ENCODE data around the gene RPAIN. TPM values are rescaled to one million over a fixed set of nuclear protein-coding genes. Genes with fewer than 3 reads are reported as not detected.

RPAIN gene
- total RNA-seq, 1 donor from 2014 or later = 121 TPM

- Histone ChIP-seq H3K27ac (peak overlapping the region; percentile 11), H2AFZ (replicated peaks) (peak overlapping the region; percentile 61), H3K79me2 (ENCODE audit: low read depth) (peaks cover 83% of the 10 kb centered on the region), H3F3A (ENCODE audit: low read depth) (no peaks in the 10 kb centered on the region), H4K20me1 (ENCODE audit: low read depth) (peaks cover 12% of the 10 kb centered on the region), H3K4me3 (peak overlapping the region; percentile 78), H3K9ac (peak overlapping the region; percentile 83), H3K4me1 (peaks cover 7% of the 10 kb centered on the region), H3K27me3 (no peaks in the 10 kb centered on the region), H3K9me3 (ENCODE audit: low read depth) (no peaks in the 10 kb centered on the region), H3K36me3 (peaks cover 6% of the 10 kb centered on the region), H3K4me2 (peak overlapping the region; percentile 84)
- DNase-seq (ENCODE audit: low spot score) = no peak
- TF ChIP-seq CTCF (IDR thresholded peaks at IDR 0.05) (no peak), EZH2phosphoT487 (IDR thresholded peaks at IDR 0.05) (no peak), EZH2 (IDR thresholded peaks at IDR 0.05) (no peak)
- Mint-ChIP-seq H3K4me1 (peaks cover 20% of the 10 kb centered on the region), H3K36me3 (peaks cover 6% of the 10 kb centered on the region), H3K4me3 (peak overlapping the region; percentile 99), H3K27ac (peak overlapping the region; percentile 87), H3K9me3 (no peaks in the 10 kb centered on the region), H3K27me3 (ENCODE audit: insufficient read depth, low read depth) (peaks cover 7% of the 10 kb centered on the region)
Measured at GRCh38 chr17:5418858-5419355, 1.1 kb upstream of the RPAIN start.

GRCh38 chr17:5419356-5419958, 525 bp upstream of the RPAIN start, which contains the start of gene NUP88:
NUP88 (minus strand) TSS chr17:5419662; CDS start chr17:5419650, 12 bp downstream.
- peak; percentile 99 for DNase-seq (ENCODE audit: low spot score)
- peaks cover 88% of the 10 kb centered on the region for H3K79me2 ChIP-seq (ENCODE audit: low read depth)
- Mint-ChIP-seq H3K27ac (peak within 1 kb of the TSS; percentile 93), H3K36me3 (peaks cover 6% of the 10 kb centered on the region), H3K9me3 (no peaks in the 10 kb centered on the region), H3K4me1 (peaks cover 20% of the 10 kb centered on the region), H3K4me3 (peak within 1 kb of the TSS; percentile 99), H3K27me3 (ENCODE audit: insufficient read depth, low read depth) (peaks cover 7% of the 10 kb centered on the region)
- H3K9me3 ChIP-seq (ENCODE audit: low read depth) = no peaks in the 10 kb centered on the region
- H3K9ac ChIP-seq = peak within 1 kb of the TSS; percentile 92
- no peak for TF ChIP-seq CTCF (IDR thresholded peaks at IDR 0.05)
- no peak for TF ChIP-seq EZH2 (IDR thresholded peaks at IDR 0.05)
- TF ChIP-seq EZH2phosphoT487 (IDR thresholded peaks at IDR 0.05) = no peak
- H4K20me1 ChIP-seq (ENCODE audit: low read depth) = peaks cover 12% of the 10 kb centered on the region
- peak within 1 kb of the TSS; percentile 78 for H3K4me3 ChIP-seq
- H3F3A ChIP-seq (ENCODE audit: low read depth) = no peaks in the 10 kb centered on the region
- H3K4me1 ChIP-seq = peaks cover 7% of the 10 kb centered on the region
- peak within 1 kb of the TSS; percentile 99 for H3K4me2 ChIP-seq
- H3K27ac ChIP-seq = peak within 1 kb of the TSS; percentile 63
- H3K27me3 ChIP-seq = no peaks in the 10 kb centered on the region
- peak within 1 kb of the TSS; percentile 99 for H2AFZ ChIP-seq (replicated peaks)
- H3K36me3 ChIP-seq = peaks cover 6% of the 10 kb centered on the region

GRCh38 chr17:5422505-5422904, 2.5 kb downstream of the RPAIN start:
- TF ChIP-seq CTCF (IDR thresholded peaks at IDR 0.05) (no peak), EZH2 (IDR thresholded peaks at IDR 0.05) (no peak), EZH2phosphoT487 (IDR thresholded peaks at IDR 0.05) (no peak)

More at GRCh38 chr17:5422505-5422904, 2.5 kb downstream of the RPAIN start:
- Histone ChIP-seq H3K9ac (no peak overlapping the region), H3K27ac (no peak overlapping the region), H3K4me3 (no peak overlapping the region), H3K36me3 (no peaks in the 10 kb centered on the region), H3K9me3 (ENCODE audit: low read depth) (no peaks in the 10 kb centered on the region), H3K4me2 (no peak overlapping the region), H3K4me1 (peaks cover 7% of the 10 kb centered on the region), H2AFZ (replicated peaks) (no peak overlapping the region), H3F3A (ENCODE audit: low read depth) (peaks cover under 1% of the 10 kb centered on the region), H4K20me1 (ENCODE audit: low read depth) (peaks cover 1% of the 10 kb centered on the region), H3K27me3 (no peaks in the 10 kb centered on the region), H3K79me2 (ENCODE audit: low read depth) (peaks cover 81% of the 10 kb centered on the region)
- peak overlapping the region; percentile 10 for H3K4me3 Mint-ChIP-seq
- peaks cover 22% of the 10 kb centered on the region for H3K36me3 Mint-ChIP-seq
- no peak for DNase-seq (ENCODE audit: low spot score)
- H3K4me1 Mint-ChIP-seq = peaks cover 20% of the 10 kb centered on the region
- no peak overlapping the region for H3K27ac Mint-ChIP-seq
- H3K9me3 Mint-ChIP-seq = no peaks in the 10 kb centered on the region
- peaks cover 9% of the 10 kb centered on the region for H3K27me3 Mint-ChIP-seq (ENCODE audit: insufficient read depth, low read depth)

Data from neural progenitor cell (in vitro differentiated cells).